ENCODE measurements around the gene AK5.
"Not testable (repeated sequence)": the region's sequence is repeated elsewhere in the genome, so short reads cannot be mapped to it uniquely, and the experiment has no call there.

The AK5 gene

DNA sequence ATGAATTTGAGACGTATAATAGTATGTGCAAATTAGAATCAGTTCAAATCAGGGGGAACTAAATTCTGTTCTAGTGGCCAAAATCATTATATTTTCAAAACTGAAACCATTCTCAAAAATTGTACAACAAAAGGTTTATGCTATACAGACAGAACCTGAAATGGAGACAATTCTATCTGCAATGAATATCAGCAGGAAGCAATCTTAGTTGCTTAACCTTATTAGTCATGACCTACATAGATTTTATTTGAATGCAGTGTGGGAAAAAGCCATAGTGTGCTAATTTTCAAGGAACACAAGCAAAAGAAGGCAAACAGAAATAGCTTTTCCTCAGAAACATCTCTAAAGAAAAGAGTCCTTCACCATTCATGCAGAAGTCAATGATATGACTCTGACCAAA lies 6.5 kb downstream of the AK5 start:
- no peak for DNase-seq

GRCh38 chr1:77290576-77290975 lies 8.8 kb downstream of the AK5 start:
- no peak for DNase-seq

GRCh38 chr1:77292551-77292950 lies 10.7 kb downstream of the AK5 start:
- DNase-seq, result no peak

- no peak for DNase-seq
These were observed 18.7 kb downstream of the AK5 start for GRCh38 chr1:77300566-77300965.

- DNase-seq, result no peak
These were observed 21.6 kb downstream of the AK5 start for GRCh38 chr1:77303387-77303786.

GRCh38 chr1:77308889-77309621 lies 27.2 kb downstream of the AK5 start:
- no peak for DNase-seq

DNA sequence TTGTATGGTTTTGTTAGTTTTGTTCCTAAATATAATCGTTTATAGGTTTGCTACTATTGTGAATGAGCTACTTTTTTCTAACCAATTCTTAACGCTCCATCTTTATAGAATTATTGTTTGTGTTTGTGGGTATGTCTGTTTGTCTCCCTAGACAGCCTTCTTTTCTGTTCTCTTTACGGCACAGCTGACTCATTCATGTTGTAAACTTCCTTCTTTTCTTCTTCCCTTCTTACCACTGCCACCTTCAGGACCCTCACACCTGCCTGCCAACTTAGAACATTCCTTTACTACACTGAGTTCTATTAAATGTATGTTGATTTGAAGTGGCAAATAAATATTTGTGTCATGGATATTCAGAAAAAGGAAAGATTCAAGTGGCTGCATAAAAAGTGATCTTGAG lies 29.1 kb downstream of the AK5 start:
- no peak for DNase-seq

GRCh38 chr1:77312364-77312763 lies 30.5 kb downstream of the AK5 start:
- not testable (repeated sequence) for DNase-seq

DNA sequence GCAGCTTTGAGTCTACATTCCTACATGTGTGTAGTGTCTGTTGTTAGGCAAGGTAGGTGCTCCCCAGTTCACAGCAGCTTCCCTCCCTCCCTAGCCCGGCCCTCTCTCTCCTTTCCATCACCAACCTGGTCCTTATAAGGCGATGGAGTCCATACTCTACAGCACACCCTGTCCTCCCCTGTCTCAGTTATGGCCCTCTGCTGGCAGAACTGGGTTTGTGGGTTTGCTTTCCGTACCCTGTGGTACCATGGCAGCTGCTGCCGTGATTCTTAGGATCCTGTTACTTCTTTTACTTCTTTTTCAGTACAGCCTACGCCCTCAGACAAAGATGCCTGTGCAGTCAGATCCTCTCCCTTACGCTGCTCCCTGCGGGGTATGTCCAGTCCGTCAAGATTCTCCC lies 31.7 kb downstream of the AK5 start:
- DNase-seq, result no peak

DNA sequence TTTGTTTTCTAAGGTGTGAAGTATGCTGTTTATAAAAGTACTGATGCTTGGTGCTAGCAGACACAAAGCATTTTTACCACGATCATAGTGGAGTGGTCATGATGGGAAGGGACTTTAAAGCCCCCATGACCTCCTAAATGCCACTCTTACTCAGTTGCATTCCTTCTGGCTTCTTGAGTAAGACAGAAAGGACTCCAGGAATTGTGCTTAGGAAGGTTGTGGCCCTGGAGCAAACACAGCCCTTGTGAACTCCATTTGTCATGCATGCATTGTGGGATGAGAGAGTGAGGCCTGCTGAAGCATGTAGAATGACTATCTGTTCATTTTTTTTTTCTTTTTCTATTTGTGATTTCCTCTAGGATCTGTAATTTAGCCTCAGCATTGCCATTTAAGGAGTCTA lies 34.2 kb downstream of the AK5 start:
- no peak for DNase-seq

- DNase-seq, result no peak
These were observed 35.1 kb downstream of the AK5 start for GRCh38 chr1:77316966-77317365.

DNA sequence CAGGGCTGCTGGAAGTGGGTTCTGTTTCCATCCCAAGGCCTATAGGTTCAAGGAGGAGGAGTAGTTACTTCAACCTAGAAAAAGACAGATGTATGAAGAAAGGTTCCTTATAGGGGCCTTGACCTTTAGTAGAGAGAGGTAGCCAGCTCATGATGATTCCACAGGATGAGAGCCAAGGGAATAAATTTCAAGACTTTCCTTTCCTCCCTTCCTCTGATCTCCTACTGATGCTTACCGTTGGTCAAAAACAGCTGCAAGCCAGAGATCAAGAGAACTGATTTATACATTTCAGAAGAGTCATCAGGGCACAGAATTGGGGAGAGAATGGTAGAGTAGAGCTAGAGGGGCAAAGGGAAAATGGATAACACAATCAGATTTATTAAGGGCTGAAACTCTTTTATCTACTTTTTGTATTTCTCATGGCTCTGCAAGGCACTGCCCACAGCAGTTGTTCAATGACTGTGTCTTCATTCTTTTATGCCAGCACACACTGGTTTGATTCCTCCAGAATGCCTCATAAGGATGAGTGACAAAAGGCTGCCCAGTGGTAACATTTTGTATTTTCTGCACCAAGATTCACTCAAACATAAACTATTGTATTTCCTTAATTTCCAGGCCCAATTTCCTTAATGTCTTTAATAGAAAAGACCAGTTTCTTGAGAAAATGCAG lies 37.4 kb downstream of the AK5 start:
- DNase-seq, result no peak

DNA sequence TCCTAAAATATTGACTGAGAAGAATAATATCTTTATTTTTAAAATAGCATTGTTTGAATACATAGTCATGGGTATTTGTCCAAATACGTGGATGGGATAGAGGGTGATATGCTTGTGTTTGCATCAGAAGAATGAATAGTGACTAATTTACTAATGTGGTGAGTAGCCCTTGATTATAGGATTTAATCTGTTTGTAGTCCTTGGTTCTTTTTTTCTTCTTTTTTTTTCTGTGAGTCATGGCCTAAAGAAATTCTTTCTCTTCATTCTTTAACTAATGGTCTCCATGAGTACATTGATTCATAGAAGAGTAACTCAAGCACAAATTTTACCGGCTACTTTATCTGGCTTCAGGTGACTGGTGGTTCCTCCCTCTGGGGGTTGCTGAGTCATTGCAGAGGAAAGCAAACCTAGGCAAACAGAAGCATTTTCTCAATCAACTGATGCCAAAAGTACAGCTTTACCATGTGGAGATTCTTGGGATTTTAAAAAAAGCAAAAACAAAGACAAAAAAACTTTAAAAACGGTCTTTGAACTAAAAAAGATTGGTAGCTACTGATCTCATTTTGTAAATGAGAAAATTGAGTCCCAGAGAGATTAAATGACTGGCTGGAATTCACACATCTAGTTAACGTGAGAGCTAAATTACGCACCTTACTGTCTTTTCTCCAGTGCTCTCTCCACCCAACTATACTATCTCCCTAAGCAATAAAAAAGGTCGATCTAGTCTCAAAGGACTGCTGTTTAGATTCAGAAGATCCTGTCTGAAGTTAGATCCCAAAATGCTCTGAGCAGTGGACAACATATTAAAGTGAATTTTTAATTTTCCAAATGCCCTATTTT lies 40.5 kb downstream of the AK5 start:
- no peak for DNase-seq

DNA sequence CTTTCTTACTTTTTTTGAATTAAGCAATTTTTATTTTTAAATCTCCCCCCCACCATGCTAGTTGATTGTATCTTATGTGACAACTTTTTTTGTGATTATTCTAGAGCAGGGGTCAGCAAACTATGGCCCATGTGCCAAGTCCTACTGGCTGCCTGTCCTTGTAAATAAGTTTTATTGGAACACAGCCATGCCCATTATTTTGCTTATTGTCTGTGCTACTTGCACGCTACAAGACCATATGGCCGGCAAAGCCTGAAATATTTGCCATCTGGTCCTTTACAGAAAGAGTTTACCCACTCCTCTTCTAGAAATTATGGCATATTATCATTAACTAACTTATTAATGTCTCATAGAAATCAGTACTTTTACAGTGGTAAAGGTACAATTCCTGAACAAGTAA lies 51.7 kb downstream of the AK5 start:
- no peak for DNase-seq

- DNase-seq, result no peak
These were observed 54.9 kb downstream of the AK5 start for GRCh38 chr1:77336729-77337128.

DNA sequence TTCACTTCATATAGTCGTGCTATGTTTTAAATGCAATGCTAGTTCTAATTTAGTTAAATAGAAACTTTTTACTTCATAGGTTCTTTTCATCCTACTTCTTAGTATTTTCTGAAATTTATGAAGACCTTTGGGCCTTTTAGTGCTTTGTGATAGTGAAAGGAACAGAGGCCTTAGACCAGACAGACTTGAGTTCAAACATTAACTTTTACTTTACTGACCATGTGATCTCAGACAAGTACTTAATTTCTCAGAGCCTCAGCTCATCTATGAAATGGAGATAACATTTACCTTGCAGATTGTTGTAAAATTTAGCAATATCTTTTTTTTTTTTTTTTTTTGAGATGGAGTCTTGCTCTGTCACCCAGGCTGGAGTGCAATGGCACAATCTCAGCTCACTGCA lies 57.5 kb downstream of the AK5 start:
- no peak for DNase-seq

DNA sequence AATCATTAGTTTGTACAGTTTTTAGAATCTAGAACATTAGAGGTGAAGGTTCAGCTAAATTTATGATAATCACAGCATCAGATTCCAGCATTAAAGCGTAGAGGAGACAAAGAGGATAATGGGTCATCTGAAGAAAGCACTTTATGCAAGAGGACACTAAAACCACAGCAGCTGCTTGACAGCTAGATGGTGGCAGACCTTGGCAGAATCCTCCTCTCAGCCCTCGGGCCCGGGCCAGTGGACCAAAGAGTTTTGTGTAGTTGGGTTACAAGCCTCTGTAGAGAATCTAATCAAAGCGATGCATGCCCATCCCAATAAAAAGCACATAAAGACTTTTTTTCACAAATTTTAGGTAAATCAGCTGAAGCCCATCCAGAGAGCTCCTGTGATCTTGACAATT lies 59.4 kb downstream of the AK5 start:
- no peak for DNase-seq

GRCh38 chr1:77342745-77343144 lies 60.9 kb downstream of the AK5 start:
- no peak for DNase-seq

GRCh38 chr1:77347646-77348045 lies 65.8 kb downstream of the AK5 start:
- no peak for DNase-seq

DNA sequence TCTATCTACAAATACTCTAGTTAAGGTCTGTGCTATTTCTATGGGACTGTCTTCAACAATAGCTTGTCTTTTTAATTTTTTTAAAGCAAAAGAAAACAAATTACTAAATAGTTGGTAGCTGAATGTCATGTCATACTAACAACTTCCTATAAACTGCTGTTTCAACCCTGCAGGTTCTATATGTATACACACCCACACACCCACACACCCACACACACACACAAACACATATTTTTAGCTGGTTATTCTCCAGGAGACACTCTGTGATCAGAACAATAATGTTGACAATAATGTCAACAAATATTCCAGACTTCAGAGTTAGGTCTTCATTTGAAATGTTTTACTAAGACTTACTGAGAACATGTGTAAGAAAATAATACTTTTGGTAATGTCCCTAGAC lies 66.7 kb downstream of the AK5 start:
- DNase-seq, result no peak

DNA sequence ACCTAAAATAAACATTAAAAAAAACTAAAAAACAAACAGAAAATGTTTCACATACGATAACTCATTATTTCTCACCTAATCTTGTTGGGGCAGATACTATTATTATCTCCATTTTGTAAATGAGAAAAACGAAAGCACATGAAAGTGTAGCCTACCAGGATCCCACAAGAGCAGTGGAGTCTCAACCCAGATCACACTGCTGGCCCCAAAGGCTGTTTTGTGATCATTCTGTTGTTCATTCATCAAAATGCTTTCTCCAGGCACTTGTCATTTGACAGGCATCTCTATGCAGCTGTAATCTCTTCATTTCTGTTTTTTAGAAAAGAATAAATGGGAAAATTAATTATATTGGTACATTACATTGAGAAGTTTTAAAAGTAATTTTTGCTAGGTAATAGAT lies 67.5 kb downstream of the AK5 start:
- DNase-seq, result no peak

DNA sequence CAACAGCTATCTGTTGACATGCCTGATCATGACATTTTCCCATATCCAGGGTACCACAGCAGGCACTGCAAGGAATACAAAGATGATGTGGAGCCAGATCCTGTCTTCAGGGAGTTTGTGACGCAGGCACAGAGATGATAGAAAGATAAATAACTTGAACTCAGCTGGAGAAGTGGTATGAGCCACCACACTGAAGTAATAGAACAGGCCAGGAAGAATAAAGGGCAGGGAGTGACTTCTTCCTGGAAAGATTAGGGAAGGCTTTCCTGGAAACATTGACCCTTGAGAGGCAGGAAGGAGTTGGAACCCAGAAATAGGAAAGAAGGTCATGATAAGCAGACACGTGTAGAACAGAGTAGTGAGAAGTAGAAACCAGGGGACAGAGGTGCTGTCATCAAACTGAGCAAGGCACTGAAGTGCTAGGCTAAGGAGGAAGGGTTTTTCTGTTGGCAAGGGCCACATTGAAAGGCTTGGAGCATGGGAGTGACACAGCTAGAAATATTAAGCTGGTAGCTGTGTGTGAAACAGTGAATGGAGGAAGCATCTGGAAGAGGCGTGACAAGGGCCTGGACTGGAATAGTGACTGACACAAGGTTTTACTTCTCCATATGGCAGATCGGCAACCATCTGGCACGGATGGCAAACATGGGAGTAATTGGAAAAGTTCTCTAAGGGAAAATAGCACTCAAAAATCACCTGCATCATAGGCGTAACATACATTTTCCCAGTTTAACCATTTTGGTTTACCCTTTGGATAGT lies 68.4 kb downstream of the AK5 start:
- DNase-seq, result no peak

DNA sequence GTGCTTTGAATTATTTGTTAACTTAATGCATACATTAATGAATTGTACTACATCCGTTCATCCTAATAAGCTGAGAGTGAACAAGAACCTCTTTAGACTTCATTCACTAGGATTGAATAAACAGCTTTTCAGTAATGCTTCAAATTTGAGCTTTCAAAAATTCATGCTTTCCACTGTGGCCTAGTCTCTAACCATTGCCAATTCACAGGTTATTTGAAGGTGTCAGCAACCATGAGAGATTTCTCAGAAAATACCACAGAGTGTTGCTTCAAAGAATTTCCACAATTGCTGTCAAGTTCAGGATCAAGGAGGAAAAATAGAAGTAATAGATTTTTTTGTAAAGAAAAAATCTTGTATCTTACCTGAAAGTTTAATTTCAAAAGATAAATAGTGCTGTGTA lies 72.7 kb downstream of the AK5 start:
- DNase-seq, result no peak
